22Rv1 (cell line): Measurements from ENCODE around the gene CASP2.

Experiments
- H3K27ac ChIP-seq: fragments of 450-650 bp; 2 replicates; pipeline ENCODE4 v1.5.1; 2017
- CTCF ChIP-seq: fragments of 450-650 bp; IDR thresholded peaks from 2 replicates; pipeline ENCODE4 v1.5.1; 2017; ENCODE audit warnings: mild to moderate bottlenecking
- ZFX ChIP-seq: fragments of 450-650 bp; IDR thresholded peaks from 2 replicates; pipeline ENCODE4 v1.6.1; 2017; ENCODE audit warnings: antibody characterized with exemption, borderline replicate concordance

CASP2 gene

GRCh38 chr7:143355450-143356385 is 67.6 kb downstream of the CASP2 start:
- no peak overlapping the region for H3K27ac ChIP-seq
- TF ChIP-seq CTCF: no peak
- TF ChIP-seq ZFX: no peak

- no peak overlapping the region for H3K27ac ChIP-seq
- no peak for TF ChIP-seq ZFX
These were observed 68.4 kb downstream of the CASP2 start for GRCh38 chr7:143356414-143357050.
